ENCODE measurements around the gene OR6J1. TPM values are rescaled to one million over a fixed set of nuclear protein-coding genes. Genes with fewer than 3 reads are reported as not detected.
"Not testable (repeated sequence)": the region's sequence is repeated elsewhere in the genome, so short reads cannot be mapped to it uniquely, and the experiment has no call there.

The OR6J1 gene
- total RNA-seq, result not detected
- long read RNA-seq, result 0 reads

- DNase-seq, result no peak
- ATAC-seq (ENCODE audit: poor library complexity), result no peak
- intact Hi-C loops (cut with DNase I), result no loop called here
Observed at GRCh38 chr14:22644305-22644635, at the start of gene OR6J1. Gene OR6J1, minus strand, starts transcription at chr14:22644352. Its CDS starts 9,541 bp downstream, at chr14:22634811.

- intact Hi-C loops (cut with DNase I), result no loop called here
- ATAC-seq (ENCODE audit: poor library complexity) (no peak), DNase-seq (no peak)
Observed at GRCh38 chr14:22692194-22692593, 48.0 kb upstream of the OR6J1 start.

DNA sequence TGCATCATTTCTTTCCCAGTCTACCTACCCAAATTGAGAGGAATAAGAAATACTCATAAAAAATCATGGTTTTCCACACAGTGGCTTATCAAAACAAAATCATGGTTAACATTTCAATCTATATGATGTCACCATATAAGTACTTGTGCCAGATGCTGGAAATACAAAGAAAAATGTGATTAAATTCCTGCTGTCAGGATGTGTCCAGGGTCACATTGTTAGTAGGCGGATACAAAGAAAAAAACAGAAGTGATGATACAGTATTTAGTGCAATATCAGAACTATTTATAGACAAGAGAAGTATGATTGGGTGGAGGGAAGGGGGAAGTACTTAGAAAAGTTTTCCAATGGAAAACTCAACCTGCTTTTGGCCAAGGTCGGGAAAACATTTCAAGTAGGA lies 47.0 kb upstream of the OR6J1 start:
- ATAC-seq (ENCODE audit: poor library complexity), result no peak
- DNase-seq, result no peak
- intact Hi-C loops (cut with DNase I), result no loop called here

DNA sequence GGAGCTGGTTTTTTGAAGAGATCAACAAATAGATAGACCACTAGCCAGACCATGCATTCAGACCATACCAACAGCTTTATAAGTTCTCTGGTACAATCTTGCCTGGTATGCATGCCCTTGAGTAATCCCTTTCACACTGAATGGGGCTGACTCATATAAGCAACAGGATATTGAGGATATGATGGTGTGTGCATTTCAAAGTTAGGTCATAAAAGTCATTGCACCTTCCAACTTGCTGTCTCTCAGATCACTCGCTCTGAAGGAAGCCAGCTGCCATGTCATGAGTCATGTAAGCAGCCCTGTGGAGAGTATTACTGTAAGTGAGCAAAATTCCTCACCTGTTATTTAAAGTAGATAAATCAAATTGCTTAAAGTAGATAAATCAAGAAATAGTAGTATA lies 45.0 kb upstream of the OR6J1 start:
- intact Hi-C loops (cut with DNase I), result no loop called here
- DNase-seq, result no peak
- ATAC-seq (ENCODE audit: poor library complexity), result no peak

DNA sequence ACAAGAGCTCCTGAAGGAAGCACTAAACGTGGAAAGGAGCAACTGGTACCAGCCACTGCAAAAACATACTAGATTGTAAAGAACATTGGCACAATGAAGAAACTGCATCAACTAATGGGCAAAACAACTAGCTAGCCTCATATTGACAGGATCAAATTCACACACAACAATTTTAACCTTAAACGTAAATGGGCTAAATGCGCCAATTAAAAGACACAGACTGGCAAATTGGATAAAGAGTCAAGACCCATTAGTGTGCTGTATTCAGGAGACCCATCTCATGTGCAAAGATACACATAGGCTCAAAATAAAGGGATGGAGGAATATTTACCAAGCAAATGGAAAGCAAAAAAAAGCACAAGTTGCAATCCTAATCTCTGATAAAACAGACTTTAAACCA lies 43.8 kb upstream of the OR6J1 start:
- DNase-seq; intact Hi-C loops (cut with DNase I); ATAC-seq (ENCODE audit: poor library complexity): not testable (repeated sequence)

DNA sequence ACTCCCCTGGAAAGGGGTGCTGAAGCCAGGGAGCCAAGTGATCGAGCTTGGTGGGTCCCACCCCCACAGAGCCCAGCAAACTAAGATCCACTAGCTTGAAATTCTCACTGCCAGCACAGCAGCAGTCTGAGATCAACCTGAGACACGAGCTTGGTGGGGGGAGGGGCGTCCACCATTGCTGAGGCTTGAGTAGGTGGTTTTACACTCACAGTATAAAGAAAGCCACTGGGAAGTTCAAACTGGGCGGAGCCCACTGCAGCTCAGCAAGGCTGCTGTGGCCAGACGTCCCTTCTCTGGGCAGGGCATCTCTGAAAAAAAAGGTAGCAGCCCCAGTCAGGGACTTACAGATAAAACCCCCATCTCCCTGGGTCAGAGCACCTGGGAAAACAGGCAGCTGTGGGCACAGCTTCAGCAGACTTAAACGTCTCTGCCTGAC lies 42.0 kb upstream of the OR6J1 start:
- ATAC-seq (ENCODE audit: poor library complexity); DNase-seq; intact Hi-C loops (cut with DNase I): not testable (repeated sequence)

DNA sequence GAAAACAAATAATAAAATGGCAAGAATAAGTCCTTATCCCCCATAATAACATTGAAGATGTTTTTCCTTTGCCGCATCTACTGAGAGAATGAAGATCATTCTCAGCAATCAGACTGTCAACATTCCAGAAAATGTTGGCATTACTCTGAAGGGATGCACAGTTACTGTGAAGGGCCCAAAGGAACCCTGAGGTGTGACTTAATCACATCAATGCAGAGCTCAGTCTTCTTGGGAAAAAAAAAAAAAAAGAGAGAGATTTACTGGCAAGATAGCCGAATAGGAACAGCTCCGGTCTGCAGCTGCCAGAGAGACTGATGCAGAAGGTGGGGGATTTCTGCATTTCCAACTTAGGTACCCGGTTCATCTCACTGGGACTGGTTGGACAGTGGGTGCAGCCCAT lies 41.3 kb upstream of the OR6J1 start:
- DNase-seq (no peak), ATAC-seq (ENCODE audit: poor library complexity) (no peak)
- intact Hi-C loops (cut with DNase I), result no loop called here

- not testable (repeated sequence) for ATAC-seq (ENCODE audit: poor library complexity)
Observed at GRCh38 chr14:22683428-22683827, 39.3 kb upstream of the OR6J1 start.

DNA sequence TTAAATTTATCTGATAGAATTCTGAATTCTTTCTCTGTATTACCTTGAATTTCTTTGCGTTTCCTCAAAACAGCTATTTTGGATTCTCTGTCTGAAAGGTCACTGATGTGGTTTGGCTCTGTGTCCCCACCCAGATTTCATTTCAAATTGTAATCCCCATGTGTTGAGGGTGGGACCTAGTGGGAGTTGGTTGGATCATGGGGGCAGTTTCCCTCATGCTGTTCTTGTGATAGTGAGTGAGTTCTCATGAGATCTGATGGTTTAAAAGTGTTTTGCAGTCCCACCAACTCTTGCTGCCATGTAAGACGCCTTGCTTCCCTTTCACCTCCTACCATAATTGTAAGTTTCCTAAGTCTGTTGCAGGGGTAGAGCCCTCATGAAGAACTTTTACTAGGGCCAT lies 34.1 kb upstream of the OR6J1 start:
- intact Hi-C loops (cut with DNase I), result no loop called here
- DNase-seq (no peak), ATAC-seq (ENCODE audit: poor library complexity) (no peak)

More at GRCh38 chr14:22683428-22683827, 39.3 kb upstream of the OR6J1 start:
- DNase-seq; intact Hi-C loops (cut with DNase I): not testable (repeated sequence)

DNA sequence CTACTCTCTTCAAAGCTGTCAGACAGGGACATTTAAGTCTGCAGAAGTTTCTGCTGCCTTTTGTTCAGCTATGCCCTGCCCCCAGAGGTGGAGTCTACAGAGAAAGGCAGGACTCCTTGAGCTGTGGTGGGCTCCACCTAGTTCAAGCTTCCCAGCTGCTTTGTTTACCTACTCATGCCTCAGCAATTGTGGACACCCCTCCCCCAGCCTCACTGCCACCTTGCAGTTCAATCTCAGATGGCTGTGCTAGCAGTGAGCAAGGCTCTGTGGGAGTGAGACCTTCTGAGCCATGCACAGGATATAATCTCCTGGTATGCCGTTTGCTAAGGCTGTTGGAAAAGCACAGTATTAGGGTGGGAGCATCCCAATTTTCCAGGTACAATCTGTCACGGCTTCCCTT lies 33.4 kb upstream of the OR6J1 start:
- intact Hi-C loops (cut with DNase I); DNase-seq; ATAC-seq (ENCODE audit: poor library complexity): not testable (repeated sequence)

DNA sequence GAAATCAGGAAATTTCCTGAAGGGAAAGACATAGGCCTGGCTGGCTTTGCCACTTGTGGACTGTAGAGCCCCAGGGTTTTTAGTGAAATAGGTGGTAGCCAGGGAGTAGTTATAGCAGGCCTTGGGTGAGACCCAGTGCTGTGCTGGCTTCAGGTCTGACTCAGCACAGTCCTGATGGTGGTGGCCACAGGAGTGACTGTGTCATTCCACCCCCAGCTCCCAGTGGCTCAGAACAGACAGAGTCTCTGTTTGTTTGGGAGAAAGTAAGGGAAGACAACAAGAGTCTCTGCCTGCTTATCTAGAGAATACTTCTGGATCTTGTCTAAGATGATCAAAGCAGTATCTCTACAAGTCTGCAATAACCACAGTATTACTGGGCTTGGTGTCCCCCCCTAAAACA lies 27.5 kb upstream of the OR6J1 start:
- intact Hi-C loops (cut with DNase I), result no loop called here
- no peak for ATAC-seq (ENCODE audit: poor library complexity)

DNA sequence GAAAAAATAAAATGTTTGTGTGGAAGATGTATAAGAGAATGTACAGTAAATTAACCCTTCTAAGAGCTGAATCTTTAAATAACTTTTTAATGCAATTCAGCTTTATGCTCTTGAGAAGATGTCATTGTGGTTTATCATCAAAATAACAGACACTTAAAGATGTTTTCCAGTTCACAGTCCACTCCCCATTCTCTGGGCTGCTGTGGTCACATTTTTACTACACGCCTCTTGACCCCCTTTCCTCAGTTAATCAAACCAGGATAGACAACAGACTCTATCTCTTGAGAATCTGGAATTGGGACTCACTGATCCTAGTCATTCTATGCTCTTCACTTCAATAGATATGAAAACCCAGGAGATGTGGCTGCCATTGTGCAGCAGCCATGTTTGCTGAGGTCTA lies 24.7 kb upstream of the OR6J1 start:
- intact Hi-C loops (cut with DNase I), result no loop called here
- DNase-seq, result no peak
- ATAC-seq (ENCODE audit: poor library complexity), result no peak

More for the DNA sequence above, 27.5 kb upstream of the OR6J1 start:
- DNase-seq, result no peak

DNA sequence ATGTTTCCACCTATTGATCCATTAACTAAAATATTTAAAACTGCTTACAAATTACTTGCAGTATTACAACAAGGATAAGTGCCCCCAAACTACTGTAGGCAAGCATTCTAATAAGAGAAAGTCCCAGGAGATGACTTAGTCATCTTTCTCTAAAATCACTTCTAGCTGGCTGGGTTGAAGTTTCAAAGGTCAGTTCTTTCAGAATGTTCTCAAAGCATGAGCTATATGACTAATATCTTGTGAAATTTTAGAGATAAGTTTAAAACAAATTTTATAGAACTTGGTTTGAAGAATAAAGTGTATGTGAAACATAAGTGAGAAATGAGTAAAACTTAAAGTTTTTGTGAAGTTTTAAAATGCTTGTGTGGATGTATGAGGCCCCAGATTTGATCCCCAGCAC lies 24.3 kb upstream of the OR6J1 start:
- intact Hi-C loops (cut with DNase I), result no loop called here
- no peak for ATAC-seq (ENCODE audit: poor library complexity)
- no peak for DNase-seq

DNA sequence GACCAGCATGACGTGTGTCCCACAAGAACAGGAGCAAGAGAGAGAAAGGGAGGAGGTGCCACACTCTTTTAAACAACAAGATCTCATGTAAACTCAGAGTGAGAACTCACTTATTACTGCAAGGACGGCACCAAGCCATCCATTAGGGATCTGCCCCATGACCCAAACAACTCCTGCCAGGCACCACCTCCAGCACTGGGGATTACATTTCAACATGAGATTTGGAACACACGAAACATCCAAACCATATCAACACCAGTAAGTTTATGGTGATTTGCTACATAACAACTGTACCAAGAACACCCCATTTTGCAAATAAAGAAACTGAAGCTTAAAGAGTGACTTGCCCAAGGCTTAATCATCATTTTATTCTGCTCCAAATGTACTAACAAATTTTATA lies 23.7 kb upstream of the OR6J1 start:
- no peak for DNase-seq
- ATAC-seq (ENCODE audit: poor library complexity), result no peak
- intact Hi-C loops (cut with DNase I), result no loop called here

GRCh38 chr14:22666203-22666893 lies 22.2 kb upstream of the OR6J1 start:
- intact Hi-C loops (cut with DNase I), result no loop called here
- DNase-seq, result no peak
- ATAC-seq (ENCODE audit: poor library complexity), result no peak

DNA sequence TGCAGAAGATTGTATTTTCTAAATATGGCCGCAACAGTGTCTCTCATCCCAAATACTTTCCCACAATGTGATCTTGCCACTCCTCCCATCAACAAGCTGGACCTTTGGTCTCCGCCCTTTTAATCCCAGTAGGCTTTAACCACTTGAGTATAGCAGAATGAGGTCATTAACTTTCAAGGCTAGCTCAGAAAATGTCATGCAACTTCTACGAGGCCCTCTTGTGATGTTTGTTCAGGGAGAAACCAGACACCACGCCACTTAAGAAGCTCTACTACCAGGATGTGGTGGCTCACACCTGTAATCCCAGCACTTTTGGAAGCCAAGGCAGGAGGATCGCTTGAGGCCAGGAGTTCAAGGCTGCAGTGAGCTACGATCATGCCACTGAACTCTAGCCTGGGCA lies 20.1 kb upstream of the OR6J1 start:
- ATAC-seq (ENCODE audit: poor library complexity), result no peak
- DNase-seq, result no peak
- intact Hi-C loops (cut with DNase I), result no loop called here

- DNase-seq, result no peak
- intact Hi-C loops (cut with DNase I), result no loop called here
- no peak for ATAC-seq (ENCODE audit: poor library complexity)
Observed at GRCh38 chr14:22660654-22661053, 16.5 kb upstream of the OR6J1 start.

DNA sequence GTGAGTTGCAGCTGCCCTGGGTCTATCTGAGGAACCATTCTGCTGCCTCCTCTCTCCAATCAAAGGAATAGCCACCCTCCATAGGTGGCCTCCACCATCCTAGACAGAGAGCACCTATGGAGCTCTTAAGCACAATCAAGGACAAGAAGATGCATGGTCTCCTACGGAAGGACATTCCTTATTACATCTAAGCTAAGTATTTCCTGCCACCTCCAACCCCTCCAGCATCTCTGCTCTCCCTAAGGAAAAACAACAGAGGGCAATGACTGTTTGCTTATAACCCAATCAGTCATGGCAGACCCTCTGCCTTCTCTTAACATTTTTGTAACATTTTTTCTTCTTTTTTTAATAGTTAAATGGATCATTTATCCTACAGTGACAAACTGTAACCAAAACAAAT lies 14.8 kb upstream of the OR6J1 start:
- ATAC-seq (ENCODE audit: poor library complexity) (no peak), DNase-seq (no peak)
- intact Hi-C loops (cut with DNase I), result loop anchor here (10.0 kb wide), 1 partner anchor 156 kb away; the partner anchor contains the start of gene SLC7A7

DNA sequence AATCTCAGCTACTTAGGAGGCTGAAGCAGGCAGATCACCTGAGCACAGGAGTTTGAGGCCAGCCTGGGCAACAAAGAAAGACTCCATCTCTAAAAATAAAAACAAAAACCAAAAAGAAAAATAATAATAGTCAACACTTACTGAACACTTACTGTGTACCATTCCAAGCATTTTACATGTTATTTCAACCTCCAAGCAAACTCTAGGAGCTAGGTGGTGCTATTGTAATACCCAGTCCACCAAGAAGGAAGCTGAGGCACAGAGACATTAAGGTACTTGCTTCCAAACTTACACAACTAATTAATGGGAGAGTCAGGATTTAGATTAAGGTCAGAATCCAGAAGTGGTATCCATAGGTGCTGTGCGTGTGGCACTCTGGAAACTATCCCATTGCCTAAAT lies 13.7 kb upstream of the OR6J1 start:
- ATAC-seq (ENCODE audit: poor library complexity) (no peak), DNase-seq (no peak)
- intact Hi-C loops (cut with DNase I), result loop anchor here (10.0 kb wide), 1 partner anchor 157 kb away; the partner anchor contains the start of gene SLC7A7

DNA sequence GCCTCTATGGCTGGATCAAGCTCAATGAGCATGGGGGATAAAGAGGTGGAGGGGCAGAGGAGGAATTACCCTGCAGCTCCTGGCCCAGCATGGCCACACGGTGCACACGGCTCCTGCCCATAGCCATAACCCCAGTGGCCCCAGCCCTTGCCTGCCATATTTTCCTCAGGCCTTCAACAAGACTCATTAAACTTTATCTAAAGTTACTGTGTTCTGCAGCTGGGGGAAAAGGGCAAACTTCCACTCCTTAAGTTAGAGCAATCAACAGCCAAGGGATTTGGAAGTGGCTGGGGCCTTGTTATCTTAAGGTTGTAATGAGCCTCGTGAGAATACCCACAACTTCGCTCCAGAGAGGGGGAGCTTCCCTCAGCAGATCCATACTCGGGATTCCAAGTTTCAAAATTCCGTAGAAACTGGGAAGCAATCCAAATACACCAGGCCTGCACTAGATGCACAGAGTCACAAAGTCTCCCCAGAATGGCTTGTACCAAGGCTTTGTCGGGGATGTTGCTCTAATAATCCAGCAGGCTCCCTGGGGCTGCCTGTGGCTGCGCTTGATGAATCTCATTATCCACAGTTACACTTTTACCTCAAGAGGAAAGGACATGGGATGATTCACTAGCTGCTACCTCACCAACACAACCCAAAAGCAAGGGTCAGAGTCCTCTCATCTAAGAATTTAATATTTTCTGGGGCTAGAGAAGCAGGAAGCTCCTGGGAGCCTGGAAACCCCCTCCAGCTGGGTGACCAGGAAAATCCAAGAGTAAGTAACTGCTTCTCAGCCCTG lies 13.0 kb upstream of the OR6J1 start:
- peak; percentile 62 for ATAC-seq (ENCODE audit: poor library complexity)
- intact Hi-C loops (cut with DNase I), result loop anchor here (10.0 kb wide), 1 partner anchor 158 kb away; the partner anchor contains the start of gene SLC7A7
- no peak for DNase-seq

All from Right ventricle myocardium superior (tissue), 1 donor.